ENCODE data around the gene CRABP1.
A peak's percentile ranks its signal among the peaks of the same experiment; 100 is the strongest.

CRABP1 gene

GRCh38 chr15:78317145-78317836, 22.9 kb upstream of the CRABP1 start:
- peak; percentile 54 for DNase-seq

GRCh38 chr15:78319588-78319987, 20.6 kb upstream of the CRABP1 start:
- no peak for DNase-seq

GRCh38 chr15:78320183-78320582, 20.0 kb upstream of the CRABP1 start:
- no peak for DNase-seq

- DNase-seq = no peak
Observed at GRCh38 chr15:78321041-78321570, 19.0 kb upstream of the CRABP1 start.

- DNase-seq = no peak
Observed at GRCh38 chr15:78321786-78322185, 18.4 kb upstream of the CRABP1 start.

GRCh38 chr15:78322243-78322642, 17.9 kb upstream of the CRABP1 start:
- DNase-seq = no peak

GRCh38 chr15:78322724-78323521, 17.2 kb upstream of the CRABP1 start:
- DNase-seq = no peak

GRCh38 chr15:78323693-78324092, 16.5 kb upstream of the CRABP1 start:
- no peak for DNase-seq

GRCh38 chr15:78324144-78324543, 16.0 kb upstream of the CRABP1 start:
- DNase-seq = no peak

GRCh38 chr15:78325092-78325843, 14.9 kb upstream of the CRABP1 start:
- DNase-seq = no peak

GRCh38 chr15:78327466-78327865, 12.7 kb upstream of the CRABP1 start:
- DNase-seq = no peak

- DNase-seq = no peak
Observed at GRCh38 chr15:78329625-78330024, 10.5 kb upstream of the CRABP1 start.

- DNase-seq = no peak
Observed at GRCh38 chr15:78334845-78335244, 5.3 kb upstream of the CRABP1 start.

GRCh38 chr15:78335985-78336384, 4.2 kb upstream of the CRABP1 start:
- no peak for DNase-seq

GRCh38 chr15:78338781-78339180, 1.4 kb upstream of the CRABP1 start:
- DNase-seq = no peak

- no peak for DNase-seq
Observed at GRCh38 chr15:78339559-78339958, 594 bp upstream of the CRABP1 start.

- DNase-seq = no peak
Observed at GRCh38 chr15:78341057-78341987, 1.2 kb downstream of the CRABP1 start.

- no peak for DNase-seq
Observed at GRCh38 chr15:78342021-78342420, 1.9 kb downstream of the CRABP1 start.

- no peak for DNase-seq
Observed at GRCh38 chr15:78343276-78344060, 3.3 kb downstream of the CRABP1 start.

- DNase-seq = no peak
Observed at GRCh38 chr15:78345396-78346125, 5.4 kb downstream of the CRABP1 start.
